K562 (cell line): ENCODE results near the gene UNC13C. TPM values are rescaled to one million over a fixed set of nuclear protein-coding genes. Genes with fewer than 3 reads are reported as not detected.

Source experiments
- ATAC-seq: fragments of 200-7000 bp; cut with Tn5 transposase; 3 replicates; pipeline ENCODE4 v1.9.1; 2020; ENCODE audit warnings: moderate library complexity
- BruUV-seq: library from RNA; stranded (reverse); fragments of 400-500 nt; replicated peaks from 2 replicates; lab custom pipeline; 2021; lab: Mats Ljungman, UMichigan
- CTCF ChIA-PET: fragments of 300-600 bp; formaldehyde crosslinking; extraction: SDS; loops from one replicate; lab custom pipeline; 2021; ENCODE audit warnings: low intra/inter-chr PET ratio; lab: Yijun Ruan, JAX
- POLR2A ChIA-PET: fragments of 300-600, 350-650 bp; sonication (Branson Sonifier 250); formaldehyde crosslinking; extraction: SDS; loops from one replicate; lab custom pipeline; 2021; ENCODE audit warnings: antibody characterized with exemption, inconsistent platforms; lab: Yijun Ruan, JAX
- DNase-seq, 4 experiments: peaks; one replicate each; pipeline versions ENCODE4 v3.0.0 to v3.0.0-alpha.2; 2011 to 2018; ENCODE audit warnings: low spot score in 3 of 4, mixed read lengths in 3 of 4; ENCODE audit errors: extremely low read depth in 1 of 4
- FAIRE-seq: peaks from 2 replicates; lab custom pipeline; 2011; peaks lifted over from hg19 to GRCh38; lab: Jason Lieb, UNC
- H2AFZ ChIP-seq: 2 replicates; pipeline ENCODE4 v1.6.0; 2011; ENCODE audit warnings: low read depth, low read length, control low read depth, inconsistent platforms
- H3K27ac ChIP-seq: fragments of 200-600 bp; 3 replicates; pipeline ENCODE4 v1.8.0; 2011; ENCODE audit warnings: low read depth, mild to moderate bottlenecking, control low read depth, inconsistent platforms, low read length, moderate library complexity, mixed read lengths; ENCODE audit errors: extremely low read depth
- H3K27me3 ChIP-seq, 2 experiments: fragments of 300-600 bp in 1 of 2; 2 replicates in 1 of 2; 3 replicates in 1 of 2; pipeline versions ENCODE4 v1.6.0 to v1.8.0; 2011; ENCODE audit warnings: inconsistent platforms in 2 of 2, low read length in 2 of 2, mild to moderate bottlenecking in 1 of 2, mixed read lengths in 1 of 2, moderate library complexity in 1 of 2; ENCODE audit not compliant: control insufficient read depth in 2 of 2, insufficient read depth in 2 of 2
- H3K36me3 ChIP-seq: fragments of 300-600 bp; 3 replicates; pipeline ENCODE4 v1.8.0; 2011; ENCODE audit warnings: mild to moderate bottlenecking, low read length, inconsistent platforms; ENCODE audit not compliant: control insufficient read depth, insufficient read depth
- H3K4me1 ChIP-seq, 2 experiments: fragments of 200-600 bp in 1 of 2; replicated peaks in 1 of 2; 2 replicates in 1 of 2; 3 replicates in 1 of 2; pipeline versions ENCODE4 v1.5.1 to v1.8.0; 2011; ENCODE audit warnings: inconsistent platforms in 2 of 2, low read length in 2 of 2, mild to moderate bottlenecking in 1 of 2, mixed read lengths in 1 of 2, moderate library complexity in 1 of 2; ENCODE audit not compliant: control insufficient read depth in 2 of 2, insufficient read depth in 2 of 2
- H3K4me2 ChIP-seq: 2 replicates; pipeline ENCODE4 v1.6.1; 2011; ENCODE audit warnings: low read length, control low read depth, inconsistent platforms, mixed read lengths; ENCODE audit not compliant: insufficient read depth
- H3K4me3 ChIP-seq: fragments of 200-600 bp; sonication (generic), shearing (Covaris generic); 2 replicates; pipeline ENCODE4 v1.5.1; 2016; ENCODE audit warnings: control low read depth, inconsistent platforms
- H3K79me2 ChIP-seq: fragments of 200-600 bp; 3 replicates; pipeline ENCODE4 v1.8.0; 2011; ENCODE audit warnings: low read length, inconsistent platforms; ENCODE audit not compliant: control insufficient read depth, insufficient read depth
- H3K9ac ChIP-seq, 2 experiments: 2 replicates each; pipeline versions ENCODE4 v1.6.0 to v1.6.1; 2011; ENCODE audit warnings: low read depth in 2 of 2, low read length in 2 of 2, control low read depth in 1 of 2, inconsistent platforms in 1 of 2, mild to moderate bottlenecking in 1 of 2, mixed read lengths in 1 of 2; ENCODE audit not compliant: insufficient read depth in 1 of 2
- H3K9me1 ChIP-seq: one replicate; pipeline ENCODE4 v1.6.0; 2011; ENCODE audit warnings: inconsistent platforms, mild to moderate bottlenecking, low read length, moderate library complexity; ENCODE audit not compliant: control insufficient read depth, insufficient read depth
- H3K9me3 ChIP-seq: replicated peaks from 2 replicates; pipeline ENCODE4 v1.5.1; 2011; ENCODE audit warnings: low read depth, low read length, inconsistent platforms; ENCODE audit not compliant: control insufficient read depth, insufficient read depth
- H4K20me1 ChIP-seq: replicated peaks from 2 replicates; pipeline ENCODE4 v1.6.1; 2011; ENCODE audit warnings: low read length, inconsistent platforms, mixed read lengths; ENCODE audit not compliant: control insufficient read depth, insufficient read depth
- CXXC5 ChIP-seq: fragments of 250-450 bp; sonication (Bioruptor Pico); IDR thresholded peaks from 2 replicates; pipeline ENCODE4 v1.8.0; 2022; ENCODE audit warnings: inconsistent platforms, mild to moderate bottlenecking, moderate library complexity
- E2F3 ChIP-seq: fragments of 250-450 bp; sonication (Bioruptor Pico); IDR thresholded peaks from 2 replicates; pipeline ENCODE4 v1.4.0; 2020; ENCODE audit warnings: mild to moderate bottlenecking
- HNRNPUL1 ChIP-seq: fragments of 200-400 bp; formaldehyde crosslinking; IDR thresholded peaks from 2 replicates; pipeline ENCODE4 v1.6.1; 2017; ENCODE audit warnings: low read length
- HOXB6 ChIP-seq: fragments of 250-450 bp; sonication (Bioruptor Pico); IDR thresholded peaks from 2 replicates; pipeline ENCODE4 v1.5.1; 2022; ENCODE audit warnings: mild to moderate bottlenecking, borderline replicate concordance
- KDM2B ChIP-seq: fragments of 250-450 bp; sonication (Bioruptor Pico); IDR thresholded peaks from 2 replicates; pipeline ENCODE4 v1.8.0; 2021; ENCODE audit warnings: mild to moderate bottlenecking, moderate library complexity
- MAFG ChIP-seq: fragments of 450-650 bp; conservative IDR thresholded peaks from 2 replicates; pipeline ENCODE4 v1.6.1; 2016; ENCODE audit warnings: missing genetic modification characterization, missing compliant biosample characterization
- PRMT5 ChIP-seq: sonication (generic); formaldehyde crosslinking; IDR thresholded peaks from 2 replicates; pipeline ENCODE4 v1.5.0; 2020; ENCODE audit warnings: missing genetic modification reagents
- TAL1 ChIP-seq: fragments of 450-650 bp; IDR thresholded peaks from 2 replicates; pipeline ENCODE4 v1.6.1; 2016; ENCODE audit warnings: mild to moderate bottlenecking
- YBX1 ChIP-seq: fragments of 450-650 bp; IDR thresholded peaks from 2 replicates; pipeline ENCODE4 v1.7.1; 2016; ENCODE audit warnings: mild to moderate bottlenecking
- ZNF408 ChIP-seq: fragments of 250-450 bp; sonication (Bioruptor Pico); IDR thresholded peaks from 2 replicates; pipeline ENCODE4 v1.4.0; 2020; ENCODE audit warnings: low read depth, mild to moderate bottlenecking, moderate library complexity
- ZNF57 ChIP-seq: fragments of 450-650 bp; formaldehyde crosslinking; IDR thresholded peaks from 2 replicates; pipeline ENCODE4 v1.4.0; 2020; ENCODE audit warnings: mild to moderate bottlenecking, moderate library complexity
- in situ Hi-C: fragments of 300-500 bp; cut with MboI; formaldehyde crosslinking; loops from 4 replicates; pipeline ENCODE4 v1.15.0; 2018; ENCODE audit warnings: inconsistent platforms, mixed read lengths
- intact Hi-C: fragments of 100-400 bp; cut with micrococcal nuclease; formaldehyde crosslinking; loops from 2 replicates; pipeline ENCODE4 v1.14.2; 2022
- polyA plus RNA-seq, 8 experiments: library from polyadenylated mRNA; depleted of rRNA in 4 of 8; stranded (reverse) in 5 of 8; unstranded in 3 of 8; fragments of >200 nt; fragmentation: Nextera tagmentation in 2 of 8; fragmentation: Illumina TruSeq in 1 of 8; extraction: Ambion mirVana in 2 of 8; extraction: Trizol in 1 of 8; gene quantifications; 2 replicates each; pipeline versions ENCODE4 v1.2.1 to v1.2.3, GENCODE V29; 2011 to 2014; ENCODE audit warnings: inconsistent platforms in 1 of 8, missing spikeins in 1 of 8
- total RNA-seq, 7 experiments: library from RNA; depleted of rRNA in 6 of 7; stranded (reverse); fragments of >200 nt in 6 of 7; fragmentation: Illumina TruSeq in 2 of 7; extraction: Trizol in 2 of 7; gene quantifications; 2 replicates each; pipeline versions ENCODE4 v1.2.1 to v1.2.3, GENCODE V29; 2011 to 2021; ENCODE audit warnings: low replicate concordance in 1 of 7
- TF ChIP-seq, protein P1 (sequence below): fragments of 250-450 bp; sonication (Bioruptor Pico); IDR thresholded peaks from 2 replicates; pipeline ENCODE4 v1.4.0; 2020; ENCODE audit warnings: mild to moderate bottlenecking, moderate library complexity
- TF ChIP-seq, protein P2 (sequence below): fragments of 250-450 bp; sonication (Bioruptor Pico); IDR thresholded peaks from 2 replicates; pipeline ENCODE4 v1.5.0; 2021
- TF ChIP-seq, protein P3 (sequence below): sonication (generic); formaldehyde crosslinking; IDR thresholded peaks from 2 replicates; pipeline ENCODE4 v1.9.0; 2022; ENCODE audit warnings: mild to moderate bottlenecking, missing genetic modification reagents
- TF ChIP-seq, protein P4 (sequence below): fragments of 450-650 bp; formaldehyde crosslinking; IDR thresholded peaks from 2 replicates; pipeline ENCODE4 v1.4.0; 2022; ENCODE audit warnings: missing genetic modification characterization

The UNC13C gene
- total and polyA plus RNA-seq, 9 of the 15 experiments (the other 6 are each of a cell fraction or from before 2014, with no cell fraction given): not detected

DNA sequence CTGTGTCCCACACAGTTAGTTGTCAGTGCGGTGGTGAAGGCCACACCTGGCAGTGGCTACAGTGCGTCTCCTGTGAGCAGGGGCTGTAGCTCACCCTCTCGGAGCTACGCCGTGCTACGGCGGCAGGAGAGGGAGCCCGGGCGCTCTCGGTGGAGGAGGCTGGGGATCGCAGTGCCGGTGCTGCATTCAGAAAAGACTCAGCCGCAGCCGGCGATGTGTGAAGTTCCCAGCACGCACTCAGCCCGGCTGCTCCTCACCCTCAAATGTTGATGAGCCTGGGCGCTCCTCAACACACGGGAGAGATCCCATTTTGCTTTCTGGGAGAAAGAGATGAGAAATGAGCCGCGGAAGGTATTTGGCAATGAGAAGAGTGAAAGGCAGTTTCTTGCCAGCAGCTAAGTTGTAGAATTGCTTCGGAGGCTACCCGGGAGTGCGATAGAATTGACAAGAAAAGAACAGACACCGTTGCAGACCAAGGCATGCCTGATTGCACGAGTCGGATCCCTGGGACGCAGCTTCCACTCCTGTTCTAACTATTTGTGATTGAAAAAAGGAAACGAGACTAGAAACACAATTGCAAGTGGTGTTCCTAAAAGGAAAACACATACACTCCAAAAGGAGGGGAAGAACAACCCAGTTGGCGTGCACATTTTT is at the start of gene UNC13C (continued):
- TF ChIP-seq, protein P1, sequence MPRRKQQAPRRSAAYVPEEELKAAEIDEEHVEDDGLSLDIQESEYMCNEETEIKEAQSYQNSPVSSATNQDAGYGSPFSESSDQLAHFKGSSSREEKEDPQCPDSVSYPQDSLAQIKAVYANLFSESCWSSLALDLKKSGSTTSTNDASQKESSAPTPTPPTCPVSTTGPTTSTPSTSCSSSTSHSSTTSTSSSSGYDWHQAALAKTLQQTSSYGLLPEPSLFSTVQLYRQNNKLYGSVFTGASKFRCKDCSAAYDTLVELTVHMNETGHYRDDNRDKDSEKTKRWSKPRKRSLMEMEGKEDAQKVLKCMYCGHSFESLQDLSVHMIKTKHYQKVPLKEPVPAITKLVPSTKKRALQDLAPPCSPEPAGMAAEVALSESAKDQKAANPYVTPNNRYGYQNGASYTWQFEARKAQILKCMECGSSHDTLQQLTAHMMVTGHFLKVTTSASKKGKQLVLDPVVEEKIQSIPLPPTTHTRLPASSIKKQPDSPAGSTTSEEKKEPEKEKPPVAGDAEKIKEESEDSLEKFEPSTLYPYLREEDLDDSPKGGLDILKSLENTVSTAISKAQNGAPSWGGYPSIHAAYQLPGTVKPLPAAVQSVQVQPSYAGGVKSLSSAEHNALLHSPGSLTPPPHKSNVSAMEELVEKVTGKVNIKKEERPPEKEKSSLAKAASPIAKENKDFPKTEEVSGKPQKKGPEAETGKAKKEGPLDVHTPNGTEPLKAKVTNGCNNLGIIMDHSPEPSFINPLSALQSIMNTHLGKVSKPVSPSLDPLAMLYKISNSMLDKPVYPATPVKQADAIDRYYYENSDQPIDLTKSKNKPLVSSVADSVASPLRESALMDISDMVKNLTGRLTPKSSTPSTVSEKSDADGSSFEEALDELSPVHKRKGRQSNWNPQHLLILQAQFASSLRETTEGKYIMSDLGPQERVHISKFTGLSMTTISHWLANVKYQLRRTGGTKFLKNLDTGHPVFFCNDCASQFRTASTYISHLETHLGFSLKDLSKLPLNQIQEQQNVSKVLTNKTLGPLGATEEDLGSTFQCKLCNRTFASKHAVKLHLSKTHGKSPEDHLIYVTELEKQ (CRISPR knock-in tag): no peak
- no peak for TF ChIP-seq CXXC5 (CRISPR knock-in tag)
- TF ChIP-seq KDM2B: no peak
- TF ChIP-seq, all 486 proteins: peak for 0

DNA sequence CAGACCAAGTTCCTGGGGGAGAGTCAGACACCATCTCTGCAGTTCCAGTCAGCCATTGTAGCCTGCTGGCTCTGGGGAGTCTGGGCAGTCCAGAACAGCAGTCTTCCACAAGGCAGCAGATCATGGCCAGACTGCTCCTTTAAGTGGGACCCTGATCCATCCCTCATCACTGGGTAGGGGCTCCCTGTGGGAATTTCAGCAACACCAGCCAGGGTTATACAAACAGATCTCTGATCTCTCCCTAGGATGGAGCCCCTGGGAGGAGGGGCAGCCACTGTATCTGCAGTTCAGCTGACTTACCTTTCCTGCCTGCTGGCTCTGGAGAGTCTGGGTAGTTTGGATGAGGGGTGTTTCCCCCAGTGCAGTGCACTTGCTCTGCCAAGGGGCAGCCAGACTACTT is 42.1 kb upstream of the UNC13C start:
- H2AFZ ChIP-seq: no peak overlapping the region
- H3K27ac ChIP-seq: no peak overlapping the region
- ATAC-seq (no peak), FAIRE-seq (no peak), DNase-seq (no peak)
- in situ Hi-C loops: no loop called here
- ChIA-PET CTCF (no interaction called here), POLR2A (no interaction called here)
- no peak overlapping the region for H3K9ac ChIP-seq
- H3K4me3 ChIP-seq: no peak overlapping the region
- H3K4me1 ChIP-seq: no peaks in the 10 kb centered on the region
- H4K20me1 ChIP-seq: no peaks in the 10 kb centered on the region
- H3K9me1 ChIP-seq: no peaks in the 10 kb centered on the region
- no peaks in the 10 kb centered on the region for H3K9me3 ChIP-seq
- H3K36me3 ChIP-seq: no peaks in the 10 kb centered on the region
- H3K4me2 ChIP-seq: no peak overlapping the region
- intact Hi-C loops: no loop called here
- BruUV-seq: no TSS peak
- no peaks in the 10 kb centered on the region for H3K79me2 ChIP-seq
- H3K27me3 ChIP-seq: no peaks in the 10 kb centered on the region
- no peak for TF ChIP-seq MAFG (tag)
- no peak for TF ChIP-seq ZNF57 (CRISPR knock-in tag)
- TF ChIP-seq E2F3 (CRISPR knock-in tag): no peak
- no peak for TF ChIP-seq ZNF408 (CRISPR knock-in tag)
- TF ChIP-seq HNRNPUL1: no peak
- TF ChIP-seq YBX1: no peak
- no peak for TF ChIP-seq TAL1
- TF ChIP-seq PRMT5 (CRISPR knock-in tag): no peak
- TF ChIP-seq, protein P2, sequence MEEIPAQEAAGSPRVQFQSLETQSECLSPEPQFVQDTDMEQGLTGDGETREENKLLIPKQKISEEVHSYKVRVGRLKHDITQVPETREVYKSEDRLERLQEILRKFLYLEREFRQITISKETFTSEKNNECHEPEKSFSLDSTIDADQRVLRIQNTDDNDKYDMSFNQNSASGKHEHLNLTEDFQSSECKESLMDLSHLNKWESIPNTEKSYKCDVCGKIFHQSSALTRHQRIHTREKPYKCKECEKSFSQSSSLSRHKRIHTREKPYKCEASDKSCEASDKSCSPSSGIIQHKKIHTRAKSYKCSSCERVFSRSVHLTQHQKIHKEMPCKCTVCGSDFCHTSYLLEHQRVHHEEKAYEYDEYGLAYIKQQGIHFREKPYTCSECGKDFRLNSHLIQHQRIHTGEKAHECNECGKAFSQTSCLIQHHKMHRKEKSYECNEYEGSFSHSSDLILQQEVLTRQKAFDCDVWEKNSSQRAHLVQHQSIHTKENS (CRISPR knock-in tag): no peak
- TF ChIP-seq, protein P3, sequence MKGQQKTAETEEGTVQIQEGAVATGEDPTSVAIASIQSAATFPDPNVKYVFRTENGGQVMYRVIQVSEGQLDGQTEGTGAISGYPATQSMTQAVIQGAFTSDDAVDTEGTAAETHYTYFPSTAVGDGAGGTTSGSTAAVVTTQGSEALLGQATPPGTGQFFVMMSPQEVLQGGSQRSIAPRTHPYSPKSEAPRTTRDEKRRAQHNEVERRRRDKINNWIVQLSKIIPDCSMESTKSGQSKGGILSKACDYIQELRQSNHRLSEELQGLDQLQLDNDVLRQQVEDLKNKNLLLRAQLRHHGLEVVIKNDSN (CRISPR knock-in tag): no peak
- no peak for TF ChIP-seq HOXB6 (CRISPR knock-in tag)
- TF ChIP-seq, protein P4, sequence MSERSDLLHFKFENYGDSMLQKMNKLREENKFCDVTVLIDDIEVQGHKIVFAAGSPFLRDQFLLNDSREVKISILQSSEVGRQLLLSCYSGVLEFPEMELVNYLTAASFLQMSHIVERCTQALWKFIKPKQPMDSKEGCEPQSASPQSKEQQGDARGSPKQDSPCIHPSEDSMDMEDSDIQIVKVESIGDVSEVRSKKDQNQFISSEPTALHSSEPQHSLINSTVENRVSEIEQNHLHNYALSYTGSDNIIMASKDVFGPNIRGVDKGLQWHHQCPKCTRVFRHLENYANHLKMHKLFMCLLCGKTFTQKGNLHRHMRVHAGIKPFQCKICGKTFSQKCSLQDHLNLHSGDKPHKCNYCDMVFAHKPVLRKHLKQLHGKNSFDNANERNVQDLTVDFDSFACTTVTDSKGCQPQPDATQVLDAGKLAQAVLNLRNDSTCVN (CRISPR knock-in tag): no peak
